ENCODE measurements around the gene RHBDD3.
A peak's percentile ranks its signal among the peaks of the same experiment; 100 is the strongest.
"Not testable (repeated sequence)": the region's sequence is repeated elsewhere in the genome, so short reads cannot be mapped to it uniquely, and the experiment has no call there.

RHBDD3 gene

DNA sequence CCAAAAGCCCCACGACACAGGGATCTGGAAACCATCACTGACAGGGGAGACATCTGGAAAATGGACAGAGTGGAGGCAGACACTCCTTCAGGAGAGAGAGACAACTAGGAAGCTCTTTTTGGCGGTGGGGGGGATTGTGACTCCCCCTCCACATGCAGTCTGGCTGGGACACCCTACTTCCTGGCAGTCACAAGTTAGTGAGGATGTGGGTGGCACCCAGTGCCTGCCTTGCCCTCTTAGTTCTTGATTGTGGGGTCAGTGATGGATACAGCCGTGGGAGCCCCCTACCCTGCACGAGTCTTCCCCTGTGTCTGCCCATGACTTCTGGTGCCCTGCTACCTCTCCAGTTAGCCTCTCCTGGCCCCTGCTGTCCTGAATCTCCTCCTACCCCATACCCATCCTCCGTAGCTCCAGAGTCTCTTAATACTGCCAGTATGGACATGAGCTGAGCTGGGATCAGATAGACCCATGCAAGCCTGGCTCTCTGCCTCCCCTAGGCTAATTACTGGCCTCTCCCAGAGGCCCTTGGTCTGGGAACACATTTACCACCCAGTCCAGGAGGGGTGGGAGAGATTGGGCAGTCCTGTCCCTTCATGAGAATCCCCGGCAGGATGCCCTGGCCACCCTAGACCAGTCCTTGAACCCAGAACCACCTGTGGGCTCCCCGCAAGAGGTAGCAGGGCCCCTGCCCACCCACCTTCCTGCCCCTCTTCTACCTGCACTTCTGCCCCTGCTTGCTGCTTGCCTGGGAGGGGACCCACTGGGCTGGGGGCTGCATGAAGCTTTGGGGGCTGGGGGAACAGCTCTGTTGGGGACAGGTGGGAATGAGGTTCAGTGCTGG, 22.8 kb downstream of the RHBDD3 start:
- TF ChIP-seq EZH2 (optimal IDR thresholded peaks at IDR 0.05; ENCODE audit: low read depth, low read length) (no peak), EZH2phosphoT487 (IDR thresholded peaks at IDR 0.05; ENCODE audit: low read length) (no peak)
- TF ChIP-seq, protein P1, sequence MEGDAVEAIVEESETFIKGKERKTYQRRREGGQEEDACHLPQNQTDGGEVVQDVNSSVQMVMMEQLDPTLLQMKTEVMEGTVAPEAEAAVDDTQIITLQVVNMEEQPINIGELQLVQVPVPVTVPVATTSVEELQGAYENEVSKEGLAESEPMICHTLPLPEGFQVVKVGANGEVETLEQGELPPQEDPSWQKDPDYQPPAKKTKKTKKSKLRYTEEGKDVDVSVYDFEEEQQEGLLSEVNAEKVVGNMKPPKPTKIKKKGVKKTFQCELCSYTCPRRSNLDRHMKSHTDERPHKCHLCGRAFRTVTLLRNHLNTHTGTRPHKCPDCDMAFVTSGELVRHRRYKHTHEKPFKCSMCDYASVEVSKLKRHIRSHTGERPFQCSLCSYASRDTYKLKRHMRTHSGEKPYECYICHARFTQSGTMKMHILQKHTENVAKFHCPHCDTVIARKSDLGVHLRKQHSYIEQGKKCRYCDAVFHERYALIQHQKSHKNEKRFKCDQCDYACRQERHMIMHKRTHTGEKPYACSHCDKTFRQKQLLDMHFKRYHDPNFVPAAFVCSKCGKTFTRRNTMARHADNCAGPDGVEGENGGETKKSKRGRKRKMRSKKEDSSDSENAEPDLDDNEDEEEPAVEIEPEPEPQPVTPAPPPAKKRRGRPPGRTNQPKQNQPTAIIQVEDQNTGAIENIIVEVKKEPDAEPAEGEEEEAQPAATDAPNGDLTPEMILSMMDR (IDR thresholded peaks at IDR 0.05; ENCODE audit: low read length) = no peak
- Histone ChIP-seq H3K4me1 (ENCODE audit: low read length) (peaks cover 22% of the 10 kb centered on the region), H3K36me3 (replicated peaks; ENCODE audit: insufficient read depth, low read length) (no peaks in the 10 kb centered on the region), H3F3A (ENCODE audit: insufficient read depth, low read length) (no peaks in the 10 kb centered on the region), H3K27ac (ENCODE audit: low read length) (no peak overlapping the region), H3K79me2 (ENCODE audit: low read length) (no peaks in the 10 kb centered on the region), H2AFZ (ENCODE audit: low read length) (0 out of 2 replicates have a peak overlapping the region, but pooled peaks have one; percentile 35), H3K4me3 (ENCODE audit: low read length) (no peak overlapping the region), H3K9me3 (replicated peaks; ENCODE audit: insufficient read depth, low read length) (no peaks in the 10 kb centered on the region), H3K9me2 (replicated peaks; ENCODE audit: insufficient read depth, low read length) (no peaks in the 10 kb centered on the region), H4K20me1 (ENCODE audit: insufficient read depth, low read length) (no peaks in the 10 kb centered on the region), H3K27me3 (replicated peaks; ENCODE audit: insufficient read depth, low read length) (no peaks in the 10 kb centered on the region), H3K4me2 (ENCODE audit: low read depth, low read length) (no peak overlapping the region), H3K9ac (ENCODE audit: low read length) (no peak overlapping the region)
- no peak for DNase-seq

DNA sequence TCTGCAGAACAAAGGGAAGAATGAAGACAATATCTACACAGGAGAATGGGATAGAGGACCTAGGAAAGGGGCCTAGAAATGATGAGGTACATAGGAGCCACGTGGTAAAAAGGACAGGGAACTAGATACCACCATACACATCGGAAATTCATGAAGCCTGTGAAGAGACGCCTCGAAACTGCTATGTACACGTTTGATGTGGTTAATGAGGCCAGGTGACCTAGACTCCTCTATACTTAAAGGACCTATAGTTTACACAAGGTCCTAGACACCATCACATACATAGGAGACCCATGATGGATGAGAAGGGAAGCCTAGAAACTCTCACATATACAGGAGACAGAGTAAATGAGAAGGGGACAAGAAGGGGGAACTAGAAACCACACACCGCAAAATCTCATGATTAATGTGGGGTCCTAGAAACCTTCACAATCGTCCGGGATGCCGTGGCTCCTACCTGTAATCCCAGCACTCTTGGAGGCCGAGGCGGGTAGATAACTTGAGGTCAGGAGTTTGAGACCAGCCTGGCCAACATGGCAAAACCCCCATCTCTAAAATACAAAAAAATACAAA, 23.8 kb downstream of the RHBDD3 start:
- Histone ChIP-seq H2AFZ (ENCODE audit: low read length) (no peak overlapping the region), H3K4me1 (ENCODE audit: low read length) (peaks cover 22% of the 10 kb centered on the region), H3F3A (ENCODE audit: insufficient read depth, low read length) (no peaks in the 10 kb centered on the region), H3K4me2 (ENCODE audit: low read depth, low read length) (no peak overlapping the region), H3K9me2 (replicated peaks; ENCODE audit: insufficient read depth, low read length) (no peaks in the 10 kb centered on the region), H3K27ac (ENCODE audit: low read length) (no peak overlapping the region), H3K79me2 (ENCODE audit: low read length) (no peaks in the 10 kb centered on the region), H3K9ac (ENCODE audit: low read length) (no peak overlapping the region), H3K4me3 (ENCODE audit: low read length) (no peak overlapping the region), H3K27me3 (replicated peaks; ENCODE audit: insufficient read depth, low read length) (no peaks in the 10 kb centered on the region), H3K36me3 (replicated peaks; ENCODE audit: insufficient read depth, low read length) (no peaks in the 10 kb centered on the region), H3K9me3 (replicated peaks; ENCODE audit: insufficient read depth, low read length) (no peaks in the 10 kb centered on the region), H4K20me1 (ENCODE audit: insufficient read depth, low read length) (no peaks in the 10 kb centered on the region)
- peak; percentile 78 for DNase-seq
- no peak for TF ChIP-seq EZH2 (optimal IDR thresholded peaks at IDR 0.05; ENCODE audit: low read depth, low read length)
- no peak for TF ChIP-seq EZH2phosphoT487 (IDR thresholded peaks at IDR 0.05; ENCODE audit: low read length)
- TF ChIP-seq, protein P1 (IDR thresholded peaks at IDR 0.05; ENCODE audit: low read length) = no peak

DNA sequence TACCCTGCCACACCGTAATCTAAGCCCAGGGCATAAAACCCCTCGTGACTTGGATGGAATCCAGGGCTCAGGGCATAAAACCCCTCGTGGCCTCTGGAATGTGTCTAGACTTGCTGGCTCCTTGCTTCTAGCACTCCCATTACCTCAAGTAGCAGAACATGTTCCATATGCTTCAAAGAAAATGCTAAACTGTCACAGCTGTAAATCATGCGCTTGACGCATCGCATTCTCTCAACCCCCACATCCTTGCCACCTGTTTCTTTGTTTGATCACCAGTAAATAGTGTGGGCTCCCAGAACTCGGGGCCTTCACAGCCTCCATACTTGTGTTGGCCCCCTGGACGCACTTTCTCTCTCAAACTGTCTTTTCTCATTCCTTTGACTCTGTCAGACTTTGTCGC, 27.3 kb downstream of the RHBDD3 start:
- peaks cover 22% of the 10 kb centered on the region for H3K4me1 ChIP-seq (ENCODE audit: low read length)

More for the DNA sequence above, 27.3 kb downstream of the RHBDD3 start:
- not testable (repeated sequence) for H3K9ac ChIP-seq (ENCODE audit: low read length); H3K9me3 ChIP-seq (replicated peaks; ENCODE audit: insufficient read depth, low read length); H4K20me1 ChIP-seq (ENCODE audit: insufficient read depth, low read length); H3K79me2 ChIP-seq (ENCODE audit: low read length); H3F3A ChIP-seq (ENCODE audit: insufficient read depth, low read length); H3K27ac ChIP-seq (ENCODE audit: low read length); H3K27me3 ChIP-seq (replicated peaks; ENCODE audit: insufficient read depth, low read length); H3K4me3 ChIP-seq (ENCODE audit: low read length); H3K36me3 ChIP-seq (replicated peaks; ENCODE audit: insufficient read depth, low read length); H2AFZ ChIP-seq (ENCODE audit: low read length); DNase-seq; H3K4me2 ChIP-seq (ENCODE audit: low read depth, low read length); H3K9me2 ChIP-seq (replicated peaks; ENCODE audit: insufficient read depth, low read length)

Data from MM.1S (cell line).